HG02852 (cell line): ENCODE data around the gene SLC38A9.
"Not testable (repeated sequence)": the region's sequence is repeated elsewhere in the genome, so short reads cannot be mapped to it uniquely, and the experiment has no call there.

Experiments
- ATAC-seq: cut with Tn5 transposase; IDR thresholded peaks from one replicate; pipeline ENCODE4 v1.9.1; 2021; ENCODE audit warnings: mild to moderate bottlenecking, moderate library complexity; ENCODE audit not compliant: unreplicated experiment

Gene SLC38A9

GRCh38 chr5:55613112-55613868 lies 98.8 kb downstream of the SLC38A9 start:
- ATAC-seq, result no peak

- ATAC-seq, result no peak
Measured at GRCh38 chr5:55610542-55610941, 101.6 kb downstream of the SLC38A9 start.

- ATAC-seq, result no peak
Measured at GRCh38 chr5:55609413-55609812, 102.7 kb downstream of the SLC38A9 start.

- ATAC-seq, result no peak
Measured at GRCh38 chr5:55608595-55609349, 103.4 kb downstream of the SLC38A9 start.

GRCh38 chr5:55607309-55607708 lies 104.8 kb downstream of the SLC38A9 start:
- not testable (repeated sequence) for ATAC-seq

- no peak for ATAC-seq
Measured at GRCh38 chr5:55604611-55605067, 107.5 kb downstream of the SLC38A9 start.

- no peak for ATAC-seq
Measured at GRCh38 chr5:55603922-55604321, 108.2 kb downstream of the SLC38A9 start.

GRCh38 chr5:55601628-55602027 lies 110.5 kb downstream of the SLC38A9 start:
- no peak for ATAC-seq

- ATAC-seq, result no peak
Measured at GRCh38 chr5:55601204-55601618, 110.9 kb downstream of the SLC38A9 start.

GRCh38 chr5:55600497-55601203 lies 111.5 kb downstream of the SLC38A9 start:
- ATAC-seq, result no peak

- ATAC-seq, result no peak
Measured at GRCh38 chr5:55600086-55600485, 112.0 kb downstream of the SLC38A9 start.

- ATAC-seq, result no peak
Measured at GRCh38 chr5:55599148-55600050, 112.7 kb downstream of the SLC38A9 start.

GRCh38 chr5:55597014-55597981 lies 114.8 kb downstream of the SLC38A9 start:
- ATAC-seq, result no peak

GRCh38 chr5:55594671-55595070 lies 117.5 kb downstream of the SLC38A9 start:
- no peak for ATAC-seq

- no peak for ATAC-seq
Measured at GRCh38 chr5:55593115-55593472, 119.0 kb downstream of the SLC38A9 start.

- ATAC-seq, result no peak
Measured at GRCh38 chr5:55592388-55593114, 119.6 kb downstream of the SLC38A9 start.

GRCh38 chr5:55591686-55592085 lies 120.4 kb downstream of the SLC38A9 start:
- no peak for ATAC-seq

- no peak for ATAC-seq
Measured at GRCh38 chr5:55585206-55585610, 126.9 kb downstream of the SLC38A9 start.
